SK-N-SH (cell line): ENCODE measurements around the gene SP140. TPM values are rescaled to one million over a fixed set of nuclear protein-coding genes. Genes with fewer than 3 reads are reported as not detected.

Experiments used
- CTCF ChIA-PET: fragments of 300-600, 350-600 bp; formaldehyde crosslinking; extraction: SDS; loops from one replicate; lab custom pipeline; 2021; lab: Yijun Ruan, JAX
- POLR2A ChIA-PET: fragments of 350-600 bp; sonication (Branson Sonifier 250); formaldehyde crosslinking; extraction: SDS; loops from one replicate; lab custom pipeline; 2020; ENCODE audit warnings: antibody characterized with exemption, inconsistent platforms; lab: Yijun Ruan, JAX
- DNase-seq: peaks from one replicate; pipeline ENCODE4 v3.0.0; 2012
- H2AFZ ChIP-seq: fragments of 200-600 bp; sonication (generic); 2 replicates; pipeline ENCODE4 v1.8.1; 2016; ENCODE audit warnings: antibody characterized with exemption, mild to moderate bottlenecking, low read depth
- H3F3A ChIP-seq: fragments of 200-600 bp; sonication (generic); replicated peaks from 2 replicates; pipeline ENCODE3; 2016; ENCODE audit warnings: antibody characterized with exemption, mild to moderate bottlenecking; ENCODE audit not compliant: insufficient read depth
- H3K27ac ChIP-seq, 2 experiments: fragments of 200-500 bp in 1 of 2; fragments of 200-600 bp in 1 of 2; sonication (Bioruptor generic) in 1 of 2; sonication (generic), shearing (Covaris generic) in 1 of 2; 2 replicates each; pipeline versions ENCODE4 v1.5.1 to v1.6.1; 2014 to 2016; ENCODE audit warnings: low read depth in 2 of 2, inconsistent platforms in 1 of 2, low read length in 1 of 2, mild to moderate bottlenecking in 1 of 2, mixed read lengths in 1 of 2
- H3K27me3 ChIP-seq: fragments of 200-600 bp; sonication (generic), shearing (Covaris generic); 2 replicates; pipeline ENCODE4 v1.6.1; 2016; ENCODE audit warnings: mixed run types; ENCODE audit not compliant: insufficient read depth
- H3K36me3 ChIP-seq, 2 experiments: fragments of 200-500 bp in 1 of 2; fragments of 200-600 bp in 1 of 2; sonication (Bioruptor generic) in 1 of 2; sonication (generic) in 1 of 2; replicated peaks in 1 of 2; 2 replicates each; pipeline versions ENCODE3 to v1.5.1; 2014 to 2016; ENCODE audit warnings: low read length in 1 of 2, mild to moderate bottlenecking in 1 of 2; ENCODE audit not compliant: insufficient read depth in 2 of 2, control insufficient read depth in 1 of 2
- H3K4me1 ChIP-seq, 2 experiments: fragments of 200-500 bp in 1 of 2; fragments of 200-600 bp in 1 of 2; sonication (Bioruptor generic) in 1 of 2; sonication (generic), shearing (Covaris generic) in 1 of 2; 2 replicates each; pipeline versions ENCODE4 v1.5.1 to v1.6.1; 2014 to 2016; ENCODE audit warnings: low read depth in 1 of 2, low read length in 1 of 2, mixed run types in 1 of 2; ENCODE audit not compliant: insufficient read depth in 2 of 2, control insufficient read depth in 1 of 2
- H3K4me2 ChIP-seq: fragments of 200-600 bp; sonication (generic), shearing (Covaris generic); 2 replicates; pipeline ENCODE4 v1.6.1; 2017; ENCODE audit warnings: mixed run types
- H3K4me3 ChIP-seq, 2 experiments: fragments of 200-500 bp in 1 of 2; fragments of 200-600 bp in 1 of 2; sonication (Bioruptor generic) in 1 of 2; sonication (generic), shearing (Covaris generic) in 1 of 2; 2 replicates each; pipeline versions ENCODE4 v1.5.1 to v1.8.1; 2014 to 2016; ENCODE audit warnings: low read depth in 2 of 2, inconsistent platforms in 1 of 2, low read length in 1 of 2, mild to moderate bottlenecking in 1 of 2, mixed read lengths in 1 of 2, moderate library complexity in 1 of 2
- H3K79me2 ChIP-seq: fragments of 200-600 bp; sonication (generic); 2 replicates; pipeline ENCODE4 v1.8.1; 2017; ENCODE audit warnings: mild to moderate bottlenecking; ENCODE audit not compliant: insufficient read depth
- H3K9ac ChIP-seq: fragments of 200-600 bp; sonication (generic); 2 replicates; pipeline ENCODE4 v1.6.1; 2017; ENCODE audit warnings: mixed run types
- H3K9me2 ChIP-seq: fragments of 200-600 bp; sonication (generic); 2 replicates; pipeline ENCODE4 v1.6.1; 2017; ENCODE audit warnings: mixed run types
- H3K9me3 ChIP-seq: fragments of 200-600 bp; sonication (generic); 2 replicates; pipeline ENCODE4 v1.6.1; 2017; ENCODE audit warnings: mixed run types, mild to moderate bottlenecking, moderate library complexity
- H4K20me1 ChIP-seq: fragments of 200-600 bp; sonication (generic); 2 replicates; pipeline ENCODE4 v1.6.1; 2017; ENCODE audit warnings: mild to moderate bottlenecking, mixed run types; ENCODE audit not compliant: insufficient read depth
- CHD2 ChIP-seq: fragments of 150-350 bp; IDR thresholded peaks from 2 replicates; pipeline ENCODE4 v1.6.1; 2018; ENCODE audit warnings: low read length; ENCODE audit not compliant: partially characterized antibody
- ELF1 ChIP-seq: IDR thresholded peaks from 2 replicates; pipeline ENCODE4 v1.4.0; 2012
- EZH2phosphoT487 ChIP-seq: fragments of 200-600 bp; sonication (generic); IDR thresholded peaks from 2 replicates; pipeline ENCODE4 v1.6.1; 2017; ENCODE audit warnings: low read depth, mixed run types, mild to moderate bottlenecking, antibody characterized with exemption, moderate library complexity, borderline replicate concordance
- FOXJ3 ChIP-seq: sonication (generic); formaldehyde crosslinking; IDR thresholded peaks from 2 replicates; pipeline ENCODE4 v1.5.1; 2020; ENCODE audit warnings: mild to moderate bottlenecking, missing genetic modification reagents
- GABPA ChIP-seq: IDR thresholded peaks from 2 replicates; pipeline ENCODE4 v1.4.0; 2012; ENCODE audit warnings: low read depth, mild to moderate bottlenecking
- JUND ChIP-seq: IDR thresholded peaks from 2 replicates; pipeline ENCODE4 v1.4.0; 2012
- MAX ChIP-seq: IDR thresholded peaks from 2 replicates; pipeline ENCODE4 v1.4.0; 2012; ENCODE audit warnings: low read depth
- MXI1 ChIP-seq: IDR thresholded peaks from 2 replicates; pipeline ENCODE4 v1.6.1; 2012; ENCODE audit warnings: mild to moderate bottlenecking, low read depth, low read length, improper control_type of control experiment
- NFIC ChIP-seq: IDR thresholded peaks from 2 replicates; pipeline ENCODE4 v1.4.0; 2012; ENCODE audit warnings: borderline replicate concordance
- POLR2AphosphoS5 ChIP-seq: IDR thresholded peaks from 2 replicates; pipeline ENCODE4 v1.6.1; 2012; ENCODE audit warnings: low read depth, low read length
- RAD21 ChIP-seq: IDR thresholded peaks from 2 replicates; pipeline ENCODE4 v1.6.1; 2012; ENCODE audit warnings: mild to moderate bottlenecking, low read length
- RCOR1 ChIP-seq: fragments of 150-350 bp; IDR thresholded peaks from 2 replicates; pipeline ENCODE4 v1.6.1; 2017; ENCODE audit warnings: antibody characterized with exemption, low read length
- REST ChIP-seq: IDR thresholded peaks from 2 replicates; pipeline ENCODE4 v1.6.1; 2012; ENCODE audit warnings: mild to moderate bottlenecking, low read depth, low read length, moderate library complexity
- RFX5 ChIP-seq: IDR thresholded peaks from 2 replicates; pipeline ENCODE4 v1.6.1; 2012; ENCODE audit warnings: mild to moderate bottlenecking, improper control_type of control experiment, low read length
- RXRA ChIP-seq: IDR thresholded peaks from 2 replicates; pipeline ENCODE4 v1.4.0; 2012; ENCODE audit warnings: low read depth, mild to moderate bottlenecking, borderline replicate concordance
- SIN3A ChIP-seq: IDR thresholded peaks from 2 replicates; pipeline ENCODE4 v1.6.1; 2012; ENCODE audit warnings: low read depth, mild to moderate bottlenecking, low read length, moderate library complexity, borderline replicate concordance
- TAF1 ChIP-seq: IDR thresholded peaks from 2 replicates; pipeline ENCODE4 v1.6.1; 2012; ENCODE audit warnings: low read depth, mild to moderate bottlenecking, low read length, moderate library complexity, borderline replicate concordance
- YY1 ChIP-seq: IDR thresholded peaks from 2 replicates; pipeline ENCODE4 v1.4.0; 2012; ENCODE audit warnings: low read depth, mild to moderate bottlenecking
- ZBTB33 ChIP-seq: IDR thresholded peaks from 2 replicates; pipeline ENCODE4 v1.4.0; 2012; ENCODE audit warnings: low read depth, borderline replicate concordance
- WGBS: methylation state at CpG from one replicate; pipeline ENCODE4 v1.1.6; 2017; ENCODE audit warnings: low lambda C conversion rate; 5-methylcytosine and 5-hydroxymethylcytosine counted together
- polyA plus RNA-seq, 3 experiments: library from polyadenylated mRNA; depleted of rRNA; stranded (reverse); fragments of >200 nt; gene quantifications; 2 replicates each; pipeline ENCODE4 v1.2.3, GENCODE V29; 2012

Gene SP140
- polyA plus RNA-seq, 1 of the 3 experiments (the other 2 are of a cell fraction): 0.71 TPM

- no peaks in the 10 kb centered on the region for H3K9me2 ChIP-seq
- no peaks in the 10 kb centered on the region for H3K36me3 ChIP-seq
Measured at GRCh38 chr2:230246206-230246605, 20.7 kb downstream of the SP140 start.

GRCh38 chr2:230250231-230250630, 24.7 kb downstream of the SP140 start:
- DNase-seq: no peak
- H3K27ac ChIP-seq: no peak overlapping the region
- no peaks in the 10 kb centered on the region for H3K79me2 ChIP-seq
- no peaks in the 10 kb centered on the region; the same call in 1 of the 2 replicates for H3K27me3 ChIP-seq
- no peaks in the 10 kb centered on the region for H3K9me2 ChIP-seq
- H3K9ac ChIP-seq: no peak overlapping the region
- no peaks in the 10 kb centered on the region for H3K9me3 ChIP-seq
- H4K20me1 ChIP-seq: no peaks in the 10 kb centered on the region
- ChIA-PET POLR2A (no interaction called here), CTCF (no interaction called here)
- no peaks in the 10 kb centered on the region for H3K4me1 ChIP-seq
- H3F3A ChIP-seq: no peaks in the 10 kb centered on the region
- no peak for TF ChIP-seq CHD2
- no peak for TF ChIP-seq RXRA
- TF ChIP-seq MXI1: no peak
- TF ChIP-seq RFX5: no peak
- no peak for TF ChIP-seq REST
- no peak for TF ChIP-seq NFIC
- no peak for TF ChIP-seq ELF1
- no peak for TF ChIP-seq YY1
- TF ChIP-seq EZH2phosphoT487: no peak
- no peak for TF ChIP-seq JUND
- no peak for TF ChIP-seq POLR2AphosphoS5
- TF ChIP-seq TAF1: no peak
- TF ChIP-seq ZBTB33: no peak
- TF ChIP-seq RCOR1: no peak
- no peaks in the 10 kb centered on the region for H3K36me3 ChIP-seq
- H3K4me2 ChIP-seq: no peak overlapping the region
- no peak overlapping the region for H2AFZ ChIP-seq
- H3K4me3 ChIP-seq: no peak overlapping the region
- WGBS: 20% methylated on average over 2 of the region's 2 CpGs

More at GRCh38 chr2:230246206-230246605, 20.7 kb downstream of the SP140 start:
- H4K20me1 ChIP-seq: no peaks in the 10 kb centered on the region
- TF ChIP-seq TAF1: no peak
- no peak for TF ChIP-seq JUND
- TF ChIP-seq MAX: no peak
- TF ChIP-seq RAD21: no peak
- TF ChIP-seq FOXJ3 (CRISPR knock-in tag): no peak
- TF ChIP-seq SIN3A: no peak
- no peak for TF ChIP-seq GABPA
- ChIA-PET POLR2A (no interaction called here), CTCF (no interaction called here)
- peaks cover 7% of the 10 kb centered on the region; the same call in 1 of the 2 replicates for H3K27me3 ChIP-seq
- no peaks in the 10 kb centered on the region for H3K4me1 ChIP-seq
- H3F3A ChIP-seq: no peaks in the 10 kb centered on the region
- DNase-seq: no peak
- H3K9ac ChIP-seq: no peak overlapping the region
- no peak overlapping the region for H3K27ac ChIP-seq
- no peak overlapping the region for H2AFZ ChIP-seq
- H3K9me3 ChIP-seq: no peaks in the 10 kb centered on the region
- no peak overlapping the region for H3K4me2 ChIP-seq
- 0% methylated on average over 3 of the region's 3 CpGs for WGBS
- H3K79me2 ChIP-seq: no peaks in the 10 kb centered on the region
- H3K4me3 ChIP-seq: no peak overlapping the region
